Nephron (organoid): ENCODE results near the gene MUC3A.
"Not testable (repeated sequence)": the region's sequence is repeated elsewhere in the genome, so short reads cannot be mapped to it uniquely, and the experiment has no call there.

Source experiments
- H3K27ac Mint-ChIP-seq, 3 experiments: 2 replicates each; pipeline ENCODE4 v1.8.0; 2020; ENCODE audit warnings: mixed read lengths in 3 of 3, mild to moderate bottlenecking in 2 of 3, moderate library complexity in 1 of 3
- H3K27me3 Mint-ChIP-seq: 2 replicates; pipeline ENCODE4 v1.8.0; 2021; ENCODE audit warnings: low read depth, mild to moderate bottlenecking, moderate library complexity, mixed read lengths
- H3K36me3 Mint-ChIP-seq: 2 replicates; pipeline ENCODE4 v1.8.0; 2020; ENCODE audit warnings: low read depth, mixed read lengths
- H3K4me1 Mint-ChIP-seq: 2 replicates; pipeline ENCODE4 v1.8.0; 2020; ENCODE audit warnings: mixed read lengths
- H3K4me3 Mint-ChIP-seq, 3 experiments: 2 replicates each; pipeline ENCODE4 v1.8.0; 2020; ENCODE audit warnings: mild to moderate bottlenecking in 3 of 3, mixed read lengths in 3 of 3, moderate library complexity in 2 of 3
- H3K9me3 Mint-ChIP-seq: 2 replicates; pipeline ENCODE4 v1.8.0; 2020; ENCODE audit warnings: mixed read lengths
- TF ChIP-seq, protein P1 (sequence below), 3 experiments: fragments of 200-600 bp; sonication (generic); IDR thresholded peaks; one replicate each; pipeline ENCODE4 v1.5.0; 2021; ENCODE audit warnings: antibody characterized with exemption in 3 of 3; ENCODE audit not compliant: unreplicated experiment in 3 of 3

The MUC3A gene

GRCh38 chr7:100929808-100930174 is 19.5 kb upstream of the MUC3A start:
- Mint-ChIP-seq H3K27ac (no peak overlapping the region), H3K36me3 (no peaks in the 10 kb centered on the region)

GRCh38 chr7:100933734-100934133 is 15.6 kb upstream of the MUC3A start:
- H3K4me3 Mint-ChIP-seq, result no peak overlapping the region
- H3K27me3 Mint-ChIP-seq, result peaks cover 14% of the 10 kb centered on the region
- H3K27ac Mint-ChIP-seq, result no peak overlapping the region
- peaks cover 7% of the 10 kb centered on the region for H3K9me3 Mint-ChIP-seq
- no peaks in the 10 kb centered on the region for H3K4me1 Mint-ChIP-seq
- no peaks in the 10 kb centered on the region for H3K36me3 Mint-ChIP-seq
- TF ChIP-seq, protein P1, sequence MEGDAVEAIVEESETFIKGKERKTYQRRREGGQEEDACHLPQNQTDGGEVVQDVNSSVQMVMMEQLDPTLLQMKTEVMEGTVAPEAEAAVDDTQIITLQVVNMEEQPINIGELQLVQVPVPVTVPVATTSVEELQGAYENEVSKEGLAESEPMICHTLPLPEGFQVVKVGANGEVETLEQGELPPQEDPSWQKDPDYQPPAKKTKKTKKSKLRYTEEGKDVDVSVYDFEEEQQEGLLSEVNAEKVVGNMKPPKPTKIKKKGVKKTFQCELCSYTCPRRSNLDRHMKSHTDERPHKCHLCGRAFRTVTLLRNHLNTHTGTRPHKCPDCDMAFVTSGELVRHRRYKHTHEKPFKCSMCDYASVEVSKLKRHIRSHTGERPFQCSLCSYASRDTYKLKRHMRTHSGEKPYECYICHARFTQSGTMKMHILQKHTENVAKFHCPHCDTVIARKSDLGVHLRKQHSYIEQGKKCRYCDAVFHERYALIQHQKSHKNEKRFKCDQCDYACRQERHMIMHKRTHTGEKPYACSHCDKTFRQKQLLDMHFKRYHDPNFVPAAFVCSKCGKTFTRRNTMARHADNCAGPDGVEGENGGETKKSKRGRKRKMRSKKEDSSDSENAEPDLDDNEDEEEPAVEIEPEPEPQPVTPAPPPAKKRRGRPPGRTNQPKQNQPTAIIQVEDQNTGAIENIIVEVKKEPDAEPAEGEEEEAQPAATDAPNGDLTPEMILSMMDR (IDR thresholded peaks at IDR 0.05; ENCODE audit: unreplicated experiment in 3 of 3), result no peak

More at GRCh38 chr7:100929808-100930174, 19.5 kb upstream of the MUC3A start:
- peaks cover 10% of the 10 kb centered on the region for H3K27me3 Mint-ChIP-seq
- peaks cover 7% of the 10 kb centered on the region for H3K9me3 Mint-ChIP-seq
- no peaks in the 10 kb centered on the region for H3K4me1 Mint-ChIP-seq
- TF ChIP-seq, protein P1 (IDR thresholded peaks at IDR 0.05; ENCODE audit: unreplicated experiment in 3 of 3), result no peak
- no peak overlapping the region for H3K4me3 Mint-ChIP-seq

DNA sequence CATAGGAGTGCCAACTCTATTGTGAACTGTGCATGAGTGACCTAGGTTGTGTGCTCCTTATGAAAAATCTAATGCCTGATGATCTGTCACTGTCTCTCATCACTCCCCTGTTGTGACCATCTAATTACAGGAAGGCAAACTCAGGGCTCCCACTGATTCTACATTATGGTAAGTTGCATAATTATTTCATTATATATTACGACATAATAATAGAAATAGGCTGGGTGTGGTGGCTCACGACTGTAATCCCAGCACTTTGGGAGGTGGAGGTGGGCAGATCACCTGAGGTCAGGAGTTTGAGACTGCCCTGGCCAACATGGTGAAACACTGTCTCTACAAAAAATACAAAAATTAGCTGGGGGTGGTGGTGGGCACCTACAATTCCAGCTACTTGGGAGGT is 14.0 kb upstream of the MUC3A start:
- not testable (repeated sequence) for H3K4me3 Mint-ChIP-seq, H3K27ac Mint-ChIP-seq, H3K4me1 Mint-ChIP-seq, H3K36me3 Mint-ChIP-seq
- peaks cover 18% of the 10 kb centered on the region for H3K9me3 Mint-ChIP-seq
- H3K27me3 Mint-ChIP-seq, result peaks cover 21% of the 10 kb centered on the region

DNA sequence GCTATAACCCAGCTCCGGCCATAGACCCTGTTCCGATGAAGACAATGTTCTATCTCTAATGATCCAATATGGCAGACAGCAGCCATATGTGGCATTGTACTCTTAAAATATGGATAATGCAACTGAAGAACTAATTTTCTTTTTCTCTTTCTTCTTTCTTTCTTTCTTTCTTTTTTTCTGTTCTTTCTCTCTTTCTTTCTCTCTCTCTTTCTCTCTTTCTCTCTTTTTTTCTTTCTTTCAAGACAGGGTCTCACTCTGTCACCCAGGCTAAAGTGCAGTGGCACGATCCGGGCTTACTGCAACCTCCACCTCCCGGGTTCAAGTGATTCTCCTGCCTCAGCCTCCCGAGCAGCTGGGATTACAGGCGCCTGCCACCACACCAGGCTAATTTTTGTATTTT is 13.2 kb upstream of the MUC3A start:
- H3K27me3 Mint-ChIP-seq, result peaks cover 16% of the 10 kb centered on the region
- not testable (repeated sequence) for H3K4me3 Mint-ChIP-seq, H3K36me3 Mint-ChIP-seq, H3K4me1 Mint-ChIP-seq, H3K27ac Mint-ChIP-seq
- H3K9me3 Mint-ChIP-seq, result peaks cover 19% of the 10 kb centered on the region

GRCh38 chr7:100942045-100942774 is 7.1 kb upstream of the MUC3A start:
- no peaks in the 10 kb centered on the region for H3K36me3 Mint-ChIP-seq
- TF ChIP-seq, protein P1 (IDR thresholded peaks at IDR 0.05; ENCODE audit: unreplicated experiment in 3 of 3), result no peak
- H3K9me3 Mint-ChIP-seq, result peaks cover 12% of the 10 kb centered on the region
- H3K27me3 Mint-ChIP-seq, result peaks cover 7% of the 10 kb centered on the region
- no peak overlapping the region for H3K4me3 Mint-ChIP-seq
- no peaks in the 10 kb centered on the region for H3K4me1 Mint-ChIP-seq
- H3K27ac Mint-ChIP-seq, result no peak overlapping the region

- Mint-ChIP-seq H3K27me3 (peaks cover 7% of the 10 kb centered on the region), H3K4me3 (no peak overlapping the region), H3K36me3 (no peaks in the 10 kb centered on the region), H3K9me3 (peaks cover 12% of the 10 kb centered on the region), H3K4me1 (no peaks in the 10 kb centered on the region), H3K27ac (no peak overlapping the region)
- TF ChIP-seq, protein P1 (IDR thresholded peaks at IDR 0.05; ENCODE audit: unreplicated experiment in 3 of 3), result no peak
These were observed 5.6 kb upstream of the MUC3A start for GRCh38 chr7:100943693-100944092.

GRCh38 chr7:100944138-100944537 is 5.2 kb upstream of the MUC3A start:
- peaks cover 10% of the 10 kb centered on the region for H3K9me3 Mint-ChIP-seq
- H3K27ac Mint-ChIP-seq, result no peak overlapping the region
- TF ChIP-seq, protein P1 (IDR thresholded peaks at IDR 0.05; ENCODE audit: unreplicated experiment in 3 of 3), result no peak
- H3K4me3 Mint-ChIP-seq, result no peak overlapping the region
- peaks cover 2% of the 10 kb centered on the region for H3K27me3 Mint-ChIP-seq
- H3K4me1 Mint-ChIP-seq, result no peaks in the 10 kb centered on the region
- no peaks in the 10 kb centered on the region for H3K36me3 Mint-ChIP-seq
